Renal cortical epithelial cell (primary cell): ENCODE results near the gene TMEM39A. TPM values are rescaled to one million over a fixed set of nuclear protein-coding genes. Genes with fewer than 3 reads are reported as not detected.

Experiments
- DNase-seq: peaks from one replicate; pipeline ENCODE4 v3.0.0-alpha.2; 2011; ENCODE audit warnings: low read depth
- total RNA-seq: library from RNA; depleted of rRNA; stranded (reverse); fragments of >200 nt; gene quantifications from 2 replicates; pipeline ENCODE4 v1.2.3, GENCODE V29; 2014

TMEM39A gene
- total RNA-seq, 1 donor from 2014 or later = 36.1 TPM

- no peak for DNase-seq
Measured at GRCh38 chr3:119401069-119401468, 62.3 kb downstream of the TMEM39A start.

- DNase-seq = no peak
Measured at GRCh38 chr3:119400466-119400865, 62.9 kb downstream of the TMEM39A start.

GRCh38 chr3:119396870-119397269 lies 66.5 kb downstream of the TMEM39A start:
- DNase-seq = no peak

GRCh38 chr3:119395923-119396358 lies 67.5 kb downstream of the TMEM39A start:
- no peak for DNase-seq

- no peak for DNase-seq
Measured at GRCh38 chr3:119388577-119388976, 74.8 kb downstream of the TMEM39A start.

- DNase-seq = no peak
Measured at GRCh38 chr3:119382134-119382533, 81.3 kb downstream of the TMEM39A start.

GRCh38 chr3:119380697-119381096 lies 82.7 kb downstream of the TMEM39A start:
- DNase-seq = no peak

Other genes with a start within 250 kb of the TMEM39A start
- gene B4GALT4, start 222.7 kb downstream of the TMEM39A start, total RNA-seq = 25.9 and 35.9 TPM in 2 replicates
- gene ARHGAP31, start 169.2 kb downstream of the TMEM39A start, total RNA-seq = 12.7 and 24.9 TPM in 2 replicates
- 14.8 and 25.2 TPM in 2 replicates for gene POGLUT1, start 5.3 kb upstream of the TMEM39A start, total RNA-seq
- gene TIMMDC1, start 34.9 kb upstream of the TMEM39A start, total RNA-seq = 57.7 and 79.2 TPM in 2 replicates
- not detected in 2 replicates for gene CD80, start 96.0 kb upstream of the TMEM39A start, total RNA-seq
- 6.6 and 7.8 TPM in 2 replicates for gene ADPRH, start 115.9 kb upstream of the TMEM39A start, total RNA-seq
- gene PLA1A, start 134.3 kb upstream of the TMEM39A start, total RNA-seq = 1.2 and 5.1 TPM in 2 replicates
- 0.40 TPM in 1 of 2 replicates, not detected in the other for gene POPDC2, start 197.0 kb upstream of the TMEM39A start, total RNA-seq
- 7.3 and 11.4 TPM in 2 replicates for gene COX17, start 213.8 kb upstream of the TMEM39A start, total RNA-seq
- 0.52 and 5.0 TPM in 2 replicates for gene CFAP91, start 239.4 kb upstream of the TMEM39A start, total RNA-seq